Mesenchymal stem cell (in vitro differentiated cells and primary cell): Measurements from ENCODE around the gene MED13L.

Experiments
- DNase-seq: peaks from one replicate; pipeline ENCODE4 v3.0.0-alpha.2; 2013
- H2AFZ ChIP-seq: one replicate; pipeline ENCODE4 v1.6.1; 2013; ENCODE audit warnings: low read depth, mild to moderate bottlenecking, control low read depth, inconsistent platforms, low read length, moderate library complexity
- H2AK5ac ChIP-seq: 2 replicates; pipeline ENCODE4 v1.6.1; 2013; ENCODE audit warnings: low read length, moderate library complexity, mild to moderate bottlenecking, inconsistent platforms; ENCODE audit not compliant: severe bottlenecking
- H2BK120ac ChIP-seq: one replicate; pipeline ENCODE4 v1.6.1; 2013; ENCODE audit warnings: low read depth, mild to moderate bottlenecking, inconsistent platforms, low read length, moderate library complexity
- H2BK12ac ChIP-seq, 2 experiments: one replicate each; pipeline ENCODE4 v1.6.1; 2013; ENCODE audit warnings: inconsistent platforms in 2 of 2, low read length in 2 of 2, mild to moderate bottlenecking in 2 of 2, moderate library complexity in 2 of 2, control low read depth in 1 of 2
- H2BK15ac ChIP-seq: one replicate; pipeline ENCODE4 v1.6.1; 2013; ENCODE audit warnings: mild to moderate bottlenecking, low read depth, inconsistent platforms; ENCODE audit not compliant: poor library complexity, severe bottlenecking
- H2BK5ac ChIP-seq: 2 replicates; pipeline ENCODE4 v1.6.1; 2013; ENCODE audit warnings: low read depth, mild to moderate bottlenecking, low read length, control low read depth, inconsistent platforms; ENCODE audit not compliant: poor library complexity, severe bottlenecking
- H3K14ac ChIP-seq, 2 experiments: one replicate each; pipeline ENCODE4 v1.6.1; 2013; ENCODE audit warnings: inconsistent platforms in 2 of 2, low read length in 2 of 2, control low read depth in 1 of 2, mild to moderate bottlenecking in 1 of 2, moderate library complexity in 1 of 2
- H3K18ac ChIP-seq, 2 experiments: one replicate each; pipeline ENCODE4 v1.6.1; 2013; ENCODE audit warnings: inconsistent platforms in 2 of 2, low read length in 2 of 2, control low read depth in 1 of 2, low read depth in 1 of 2, mild to moderate bottlenecking in 1 of 2
- H3K23ac ChIP-seq, 2 experiments: one replicate each; pipeline ENCODE4 v1.6.1; 2013; ENCODE audit warnings: inconsistent platforms in 2 of 2, low read length in 2 of 2, mild to moderate bottlenecking in 2 of 2, moderate library complexity in 2 of 2, control low read depth in 1 of 2
- H3K27ac ChIP-seq: 2 replicates; pipeline ENCODE4 v1.5.1; 2013; ENCODE audit warnings: mild to moderate bottlenecking, moderate library complexity, low read length, control low read depth, inconsistent platforms; ENCODE audit not compliant: poor library complexity, severe bottlenecking
- H3K27me3 ChIP-seq, 2 experiments: 2 replicates each; pipeline versions ENCODE4 v1.6.1 to v1.7.0; 2013; ENCODE audit warnings: low read length in 2 of 2, mild to moderate bottlenecking in 2 of 2, moderate library complexity in 2 of 2, control low read depth in 1 of 2, inconsistent platforms in 1 of 2; ENCODE audit not compliant: control insufficient read depth in 1 of 2, insufficient read depth in 1 of 2
- H3K36me3 ChIP-seq, 2 experiments: 2 replicates each; pipeline versions ENCODE4 v1.6.1 to v1.7.0; 2013; ENCODE audit warnings: low read length in 2 of 2, control low read depth in 1 of 2, inconsistent platforms in 1 of 2, low read depth in 1 of 2, mild to moderate bottlenecking in 1 of 2; ENCODE audit not compliant: insufficient read depth in 2 of 2, control insufficient read depth in 1 of 2
- H3K4ac ChIP-seq, 2 experiments: one replicate each; pipeline ENCODE4 v1.6.1; 2013; ENCODE audit warnings: inconsistent platforms in 2 of 2, low read length in 2 of 2, mild to moderate bottlenecking in 2 of 2, moderate library complexity in 2 of 2, control low read depth in 1 of 2, low read depth in 1 of 2
- H3K4me1 ChIP-seq: 2 replicates; pipeline ENCODE4 v1.6.1; 2013; ENCODE audit warnings: low read depth, low read length, control low read depth; ENCODE audit not compliant: control insufficient read depth, insufficient read depth
- H3K4me2 ChIP-seq: 2 replicates; pipeline ENCODE4 v1.6.1; 2013; ENCODE audit warnings: low read length, mild to moderate bottlenecking, inconsistent platforms; ENCODE audit not compliant: poor library complexity, severe bottlenecking
- H3K4me3 ChIP-seq, 2 experiments: 2 replicates each; pipeline versions ENCODE4 v1.5.1 to v1.7.0; 2013; ENCODE audit warnings: low read length in 2 of 2, mild to moderate bottlenecking in 2 of 2, control low read depth in 1 of 2, low read depth in 1 of 2; ENCODE audit not compliant: insufficient read depth in 1 of 2
- H3K79me1 ChIP-seq: replicated peaks from 2 replicates; pipeline ENCODE4 v1.6.1; 2013; ENCODE audit warnings: mild to moderate bottlenecking, control low read depth, low read length, inconsistent platforms; ENCODE audit not compliant: poor library complexity, severe bottlenecking
- H3K9ac ChIP-seq: 2 replicates; pipeline ENCODE4 v1.7.0; 2013; ENCODE audit warnings: mild to moderate bottlenecking, low read length, moderate library complexity
- H3K9me3 ChIP-seq: 2 replicates; pipeline ENCODE4 v1.7.0; 2013; ENCODE audit warnings: mild to moderate bottlenecking, low read length; ENCODE audit not compliant: control insufficient read depth
- H4K8ac ChIP-seq: one replicate; pipeline ENCODE4 v1.6.1; 2013; ENCODE audit warnings: inconsistent platforms, mild to moderate bottlenecking, low read length, moderate library complexity
- H4K91ac ChIP-seq: one replicate; pipeline ENCODE4 v1.6.1; 2013; ENCODE audit warnings: mild to moderate bottlenecking, low read length, inconsistent platforms
- WGBS: methylation state at CpG from one replicate; pipeline ENCODE4 v1.1.7; 2013; ENCODE audit warnings: mixed read lengths; 5-methylcytosine and 5-hydroxymethylcytosine counted together

MED13L gene

DNA sequence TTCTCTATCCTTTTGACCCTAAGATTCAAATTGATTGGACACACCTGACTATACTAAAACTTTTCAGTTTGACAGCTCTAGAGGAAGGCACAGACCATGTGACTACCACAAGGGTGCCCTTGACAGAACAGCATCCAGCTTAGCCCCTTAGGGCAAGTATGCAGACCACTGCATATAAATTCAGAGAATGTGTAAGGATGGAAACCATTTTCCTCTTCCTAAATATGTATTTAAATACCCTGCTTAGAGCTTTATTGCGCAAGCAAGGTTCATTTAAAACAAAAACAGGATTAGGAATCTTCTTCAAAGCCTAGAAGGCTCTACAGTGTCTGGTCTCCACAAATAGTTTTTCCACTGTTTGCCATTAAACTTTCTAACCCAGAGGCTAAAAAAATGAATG is 202.8 kb downstream of the MED13L start:
- peaks cover 5 to 6% of the 10 kb centered on the region in 2 experiments for H3K36me3 ChIP-seq
- no peak overlapping the region for H2BK12ac ChIP-seq
- no peak overlapping the region for H3K23ac ChIP-seq
- no peak overlapping the region for H3K14ac ChIP-seq
- DNase-seq, result no peak
- H3K4ac ChIP-seq, result no peak overlapping the region
- H4K91ac ChIP-seq, result no peak overlapping the region
- no peak overlapping the region for H3K9ac ChIP-seq
- no peak overlapping the region for H2BK5ac ChIP-seq
- no peak overlapping the region for H2AFZ ChIP-seq
- no peak overlapping the region for H2BK15ac ChIP-seq
- H3K27ac ChIP-seq, result no peak overlapping the region
- no peak overlapping the region for H3K4me3 ChIP-seq
- no peak overlapping the region for H3K18ac ChIP-seq
- H3K27me3 ChIP-seq, result no peaks in the 10 kb centered on the region
- H2AK5ac ChIP-seq, result no peak overlapping the region
- H2BK120ac ChIP-seq, result no peak overlapping the region
- WGBS, result 96% methylated on average over 1 of the region's 1 CpG
- peaks cover 20% of the 10 kb centered on the region for H3K79me1 ChIP-seq
- H3K4me2 ChIP-seq, result no peak overlapping the region
- H4K8ac ChIP-seq, result no peak overlapping the region
- peaks cover 2% of the 10 kb centered on the region for H3K4me1 ChIP-seq
- no peaks in the 10 kb centered on the region for H3K9me3 ChIP-seq

DNA sequence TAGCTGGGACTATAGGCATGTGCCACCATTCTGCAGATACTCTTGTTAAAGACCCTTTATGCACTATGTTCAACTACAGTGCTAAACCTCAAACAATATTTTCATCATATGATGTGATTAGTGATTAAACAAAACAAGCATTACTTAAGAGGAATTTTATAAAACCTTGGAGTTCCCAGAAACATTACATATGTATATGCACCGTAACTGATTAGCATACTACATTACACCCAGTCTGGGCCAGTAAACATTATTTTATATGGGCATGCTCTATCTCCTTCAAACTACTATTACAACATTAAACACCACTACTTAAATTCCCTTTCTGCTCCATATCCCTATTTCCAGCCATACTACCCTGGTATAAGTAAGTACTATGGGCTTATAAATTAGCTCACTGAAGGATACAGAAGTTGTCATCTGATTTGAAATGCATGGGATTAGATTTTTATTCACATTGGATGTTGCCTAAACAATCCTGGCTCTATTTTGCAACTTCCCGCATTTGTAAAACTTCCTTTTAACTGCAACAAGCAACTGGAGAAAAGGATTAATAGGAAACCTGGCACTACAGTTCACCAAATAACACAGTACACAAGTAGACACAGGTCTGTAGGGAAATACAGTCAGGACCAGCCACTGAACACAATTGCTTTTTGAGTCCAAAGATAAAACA is 205.8 kb downstream of the MED13L start:
- Histone ChIP-seq H2BK5ac (no peak overlapping the region), H3K4me2 (no peak overlapping the region), H3K9ac (no peak overlapping the region), H3K4ac (no peak overlapping the region), H3K27ac (no peak overlapping the region), H3K4me1 (peaks cover 2% of the 10 kb centered on the region), H4K91ac (no peak overlapping the region), H3K27me3 (no peaks in the 10 kb centered on the region), H2BK15ac (no peak overlapping the region), H3K18ac (no peak overlapping the region), H2AK5ac (no peak overlapping the region), H2AFZ (no peak overlapping the region), H3K4me3 (no peak overlapping the region), H3K9me3 (no peaks in the 10 kb centered on the region), H2BK120ac (no peak overlapping the region), H3K23ac (no peak overlapping the region), H4K8ac (no peak overlapping the region), H3K14ac (no peak overlapping the region), H3K36me3 (peaks cover 0 to under 1% of the 10 kb centered on the region in 2 experiments), H3K79me1 (peaks cover 18% of the 10 kb centered on the region), H2BK12ac (no peak overlapping the region)
- no peak for DNase-seq
- 73% methylated on average over 2 of the region's 2 CpGs for WGBS

DNA sequence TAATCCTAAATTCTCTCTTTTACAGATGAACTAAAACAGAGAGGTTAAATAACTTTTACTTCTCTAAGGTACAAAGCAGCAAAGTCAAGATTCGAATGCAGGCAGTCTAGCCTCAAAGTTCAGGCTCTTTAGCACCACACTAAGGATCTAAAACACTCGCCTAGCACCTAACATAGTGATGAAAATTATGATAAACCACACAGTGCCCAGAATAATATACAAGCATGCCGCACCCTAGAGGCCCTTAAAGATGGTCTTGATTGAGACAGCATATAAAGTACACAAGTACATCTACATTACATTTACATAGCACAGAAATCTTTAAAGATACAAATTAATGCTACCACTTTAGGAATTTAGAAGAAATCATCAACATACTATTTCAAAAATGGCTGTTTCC is 207.0 kb downstream of the MED13L start:
- Histone ChIP-seq H3K9ac (no peak overlapping the region), H2BK120ac (no peak overlapping the region), H3K23ac (no peak overlapping the region), H2BK12ac (no peak overlapping the region), H3K18ac (no peak overlapping the region), H3K4ac (no peak overlapping the region), H3K4me1 (peaks cover 2% of the 10 kb centered on the region), H2BK15ac (no peak overlapping the region), H3K36me3 (no peaks in the 10 kb centered on the region), H3K9me3 (no peaks in the 10 kb centered on the region), H2BK5ac (no peak overlapping the region), H2AFZ (no peak overlapping the region), H2AK5ac (no peak overlapping the region), H3K27ac (no peak overlapping the region), H3K4me3 (no peak overlapping the region), H3K14ac (no peak overlapping the region), H4K91ac (no peak overlapping the region), H3K27me3 (no peaks in the 10 kb centered on the region), H3K79me1 (peaks cover 17% of the 10 kb centered on the region), H3K4me2 (no peak overlapping the region), H4K8ac (no peak overlapping the region)
- WGBS, result 91% methylated on average over 2 of the region's 3 CpGs
- no peak for DNase-seq

GRCh38 chr12:116069943-116070342 is 207.6 kb downstream of the MED13L start:
- H2BK12ac ChIP-seq, result no peak overlapping the region
- no peak overlapping the region for H2AK5ac ChIP-seq
- H3K18ac ChIP-seq, result no peak overlapping the region
- H2BK120ac ChIP-seq, result no peak overlapping the region
- no peak overlapping the region for H3K4ac ChIP-seq
- H3K14ac ChIP-seq, result no peak overlapping the region
- no peak overlapping the region for H3K9ac ChIP-seq
- H3K4me1 ChIP-seq, result peaks cover 2% of the 10 kb centered on the region
- H3K27ac ChIP-seq, result no peak overlapping the region
- DNase-seq, result no peak
- no peak overlapping the region for H2BK5ac ChIP-seq
- H2BK15ac ChIP-seq, result no peak overlapping the region
- H3K79me1 ChIP-seq, result peaks cover 18% of the 10 kb centered on the region
- no peaks in the 10 kb centered on the region for H3K27me3 ChIP-seq
- H3K23ac ChIP-seq, result no peak overlapping the region
- no peak overlapping the region for H3K4me2 ChIP-seq
- H4K8ac ChIP-seq, result no peak overlapping the region
- no peak overlapping the region for H3K4me3 ChIP-seq
- H3K9me3 ChIP-seq, result no peaks in the 10 kb centered on the region
- no peak overlapping the region for H2AFZ ChIP-seq
- H4K91ac ChIP-seq, result no peak overlapping the region
- no peaks in the 10 kb centered on the region for H3K36me3 ChIP-seq
